Measurements from ENCODE around the gene SLC6A18. TPM values are rescaled to one million over a fixed set of nuclear protein-coding genes. Genes with fewer than 3 reads are reported as not detected.

The SLC6A18 gene
- total and polyA plus RNA-seq, 2 donors from 2014 or later: 1.5 TPM; not detected in 1

DNA sequence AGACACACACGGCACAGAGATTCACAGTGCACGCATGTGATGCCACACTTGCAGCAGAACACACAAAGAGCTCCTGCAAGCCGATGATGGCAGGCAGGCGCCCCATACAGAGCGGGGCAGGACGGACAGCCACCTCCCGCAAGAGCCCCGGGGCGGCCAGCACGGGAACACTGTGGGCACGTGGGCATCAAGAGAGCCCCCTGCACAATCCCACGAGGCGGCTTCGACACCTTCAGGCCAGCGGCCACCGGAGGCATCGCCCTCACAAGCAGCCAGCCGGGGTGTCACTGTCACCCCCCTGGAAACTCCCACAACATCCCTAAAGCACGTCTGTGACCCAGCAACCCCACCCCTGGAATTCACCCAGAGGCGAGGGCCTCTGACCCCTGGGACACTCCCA lies 51.7 kb downstream of the SLC6A18 start:
- peak in 1 of 5 donors; percentile 61 for DNase-seq
- no peaks in the 10 kb centered on the region for H3K4me1 ChIP-seq (ENCODE audit: control insufficient read depth in 2 of 3, insufficient read depth in 2 of 3, low read depth in 1 of 3, low read length in 3 of 3)
- intact Hi-C loops (cut with DNase I): no loop called here
- TF ChIP-seq, protein P1, sequence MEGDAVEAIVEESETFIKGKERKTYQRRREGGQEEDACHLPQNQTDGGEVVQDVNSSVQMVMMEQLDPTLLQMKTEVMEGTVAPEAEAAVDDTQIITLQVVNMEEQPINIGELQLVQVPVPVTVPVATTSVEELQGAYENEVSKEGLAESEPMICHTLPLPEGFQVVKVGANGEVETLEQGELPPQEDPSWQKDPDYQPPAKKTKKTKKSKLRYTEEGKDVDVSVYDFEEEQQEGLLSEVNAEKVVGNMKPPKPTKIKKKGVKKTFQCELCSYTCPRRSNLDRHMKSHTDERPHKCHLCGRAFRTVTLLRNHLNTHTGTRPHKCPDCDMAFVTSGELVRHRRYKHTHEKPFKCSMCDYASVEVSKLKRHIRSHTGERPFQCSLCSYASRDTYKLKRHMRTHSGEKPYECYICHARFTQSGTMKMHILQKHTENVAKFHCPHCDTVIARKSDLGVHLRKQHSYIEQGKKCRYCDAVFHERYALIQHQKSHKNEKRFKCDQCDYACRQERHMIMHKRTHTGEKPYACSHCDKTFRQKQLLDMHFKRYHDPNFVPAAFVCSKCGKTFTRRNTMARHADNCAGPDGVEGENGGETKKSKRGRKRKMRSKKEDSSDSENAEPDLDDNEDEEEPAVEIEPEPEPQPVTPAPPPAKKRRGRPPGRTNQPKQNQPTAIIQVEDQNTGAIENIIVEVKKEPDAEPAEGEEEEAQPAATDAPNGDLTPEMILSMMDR (IDR thresholded peaks at IDR 0.05; ENCODE audit: borderline replicate concordance, extremely low read depth, insufficient read depth): no peak
- no peaks in the 10 kb centered on the region for H3K27me3 ChIP-seq (ENCODE audit: control insufficient read depth, insufficient read depth, low read length)
- no peak overlapping the region for H3K9ac ChIP-seq (ENCODE audit: low read length in 3 of 3)
- H3K9me3 ChIP-seq (ENCODE audit: control insufficient read depth in 2 of 3, insufficient read depth in 1 of 3, low read length in 3 of 3): peaks cover 0 to 7% (median 0%) of the 10 kb centered on the region in 3 donors
- H3K4me3 ChIP-seq (ENCODE audit: low read length in 3 of 3): no peak overlapping the region
- H3K36me3 ChIP-seq (ENCODE audit: control insufficient read depth in 2 of 3, insufficient read depth in 3 of 3, low read length in 3 of 3): no peaks in the 10 kb centered on the region
- H3K27ac ChIP-seq (ENCODE audit: low read depth in 2 of 2, low read length in 2 of 2): no peak overlapping the region
- no peak for FAIRE-seq

DNA sequence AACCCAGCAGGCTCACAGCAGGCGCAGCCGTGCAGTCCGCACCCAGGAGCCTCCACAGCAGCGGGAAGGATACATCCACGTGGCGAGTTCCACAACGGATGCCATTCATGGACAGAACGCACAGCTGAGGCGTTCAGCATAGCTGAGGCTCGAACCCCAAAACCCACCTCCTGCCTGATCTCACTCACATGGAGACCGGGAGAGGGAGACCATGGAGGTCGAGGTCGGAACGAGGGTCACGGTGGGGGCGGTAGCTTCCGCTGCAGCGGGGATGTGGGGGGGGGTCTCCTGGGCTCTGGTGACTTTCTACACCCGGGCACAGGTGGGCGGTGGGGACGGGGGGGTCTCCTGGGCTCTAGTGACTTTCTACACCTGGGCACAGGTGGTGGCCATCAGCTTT lies 52.1 kb downstream of the SLC6A18 start:
- H3K9me3 ChIP-seq (ENCODE audit: control insufficient read depth in 2 of 3, insufficient read depth in 1 of 3, low read length in 3 of 3): peaks cover 0 to 7% (median 0%) of the 10 kb centered on the region in 3 donors
- H3K4me3 ChIP-seq (ENCODE audit: low read length in 3 of 3): no peak overlapping the region
- H3K36me3 ChIP-seq (ENCODE audit: control insufficient read depth in 2 of 3, insufficient read depth in 3 of 3, low read length in 3 of 3): no peaks in the 10 kb centered on the region
- H3K27ac ChIP-seq (ENCODE audit: low read depth in 2 of 2, low read length in 2 of 2): no peak overlapping the region
- DNase-seq (no peak), FAIRE-seq (no peak)
- no peaks in the 10 kb centered on the region for H3K27me3 ChIP-seq (ENCODE audit: control insufficient read depth, insufficient read depth, low read length)
- no peaks in the 10 kb centered on the region for H3K4me1 ChIP-seq (ENCODE audit: control insufficient read depth in 2 of 3, insufficient read depth in 2 of 3, low read depth in 1 of 3, low read length in 3 of 3)
- no peak overlapping the region for H3K9ac ChIP-seq (ENCODE audit: low read length in 3 of 3)
- TF ChIP-seq, protein P1 (IDR thresholded peaks at IDR 0.05; ENCODE audit: borderline replicate concordance, extremely low read depth, insufficient read depth): no peak
- intact Hi-C loops (cut with DNase I): no loop called here

DNA sequence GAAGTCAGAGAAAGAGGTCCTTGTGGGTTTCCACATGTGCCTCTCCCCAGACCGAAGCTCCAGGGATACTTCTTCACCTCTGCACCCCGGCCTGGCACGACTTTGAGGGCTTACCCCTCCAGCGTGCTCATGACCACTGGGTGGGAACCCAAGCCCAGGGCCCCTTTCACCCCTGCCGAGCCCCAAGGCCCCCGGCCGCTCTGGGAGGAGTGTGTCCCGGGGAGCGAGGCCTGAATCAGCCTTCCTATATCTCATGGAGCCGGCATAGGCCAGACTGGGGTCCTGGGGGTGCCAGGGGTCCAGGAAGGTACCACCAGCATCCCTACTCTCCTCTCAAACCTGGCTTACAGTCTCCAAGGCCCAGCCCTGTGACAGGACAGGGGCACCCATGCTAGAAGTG lies 52.6 kb downstream of the SLC6A18 start:
- Histone ChIP-seq H3K9me3 (ENCODE audit: control insufficient read depth in 2 of 3, insufficient read depth in 1 of 3, low read length in 3 of 3) (peaks cover 0 to 7% (median 0%) of the 10 kb centered on the region in 3 donors), H3K9ac (ENCODE audit: low read length in 3 of 3) (no peak overlapping the region), H3K36me3 (ENCODE audit: control insufficient read depth in 2 of 3, insufficient read depth in 3 of 3, low read length in 3 of 3) (no peaks in the 10 kb centered on the region), H3K4me1 (ENCODE audit: control insufficient read depth in 2 of 3, insufficient read depth in 2 of 3, low read depth in 1 of 3, low read length in 3 of 3) (no peaks in the 10 kb centered on the region), H3K4me3 (ENCODE audit: low read length in 3 of 3) (no peak overlapping the region), H3K27ac (ENCODE audit: low read depth in 2 of 2, low read length in 2 of 2) (no peak overlapping the region), H3K27me3 (ENCODE audit: control insufficient read depth, insufficient read depth, low read length) (no peaks in the 10 kb centered on the region)
- FAIRE-seq (no peak), DNase-seq (peak in 1 of 5 donors; percentile 62)
- TF ChIP-seq, protein P1 (IDR thresholded peaks at IDR 0.05; ENCODE audit: borderline replicate concordance, extremely low read depth, insufficient read depth): no peak
- intact Hi-C loops (cut with DNase I): no loop called here

DNA sequence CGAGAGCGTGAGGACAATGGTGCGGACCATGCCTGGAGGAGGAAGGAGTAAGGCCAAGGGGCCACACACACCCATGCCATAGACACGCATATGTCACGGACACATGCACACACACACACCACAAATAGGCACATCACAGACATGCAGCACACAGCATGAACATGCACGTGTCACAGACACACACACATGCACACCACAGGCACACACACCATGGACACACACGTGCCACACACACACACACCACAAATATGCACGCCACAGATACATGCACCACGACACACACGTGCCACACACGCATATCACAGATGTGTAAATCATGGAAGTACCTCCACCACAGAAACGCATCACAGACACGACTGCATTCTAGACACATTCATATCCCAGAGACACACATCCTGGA lies 53.0 kb downstream of the SLC6A18 start:
- DNase-seq: no peak
- Histone ChIP-seq H3K4me3 (ENCODE audit: low read length in 3 of 3) (no peak overlapping the region), H3K27me3 (ENCODE audit: control insufficient read depth, insufficient read depth, low read length) (no peaks in the 10 kb centered on the region), H3K9me3 (ENCODE audit: control insufficient read depth in 2 of 3, insufficient read depth in 1 of 3, low read length in 3 of 3) (peaks cover 0 to 7% (median 0%) of the 10 kb centered on the region in 3 donors), H3K4me1 (ENCODE audit: control insufficient read depth in 2 of 3, insufficient read depth in 2 of 3, low read depth in 1 of 3, low read length in 3 of 3) (no peaks in the 10 kb centered on the region), H3K9ac (ENCODE audit: low read length in 3 of 3) (no peak overlapping the region), H3K27ac (ENCODE audit: low read depth in 2 of 2, low read length in 2 of 2) (no peak overlapping the region), H3K36me3 (ENCODE audit: control insufficient read depth in 2 of 3, insufficient read depth in 3 of 3, low read length in 3 of 3) (no peaks in the 10 kb centered on the region)
- TF ChIP-seq, protein P1 (IDR thresholded peaks at IDR 0.05; ENCODE audit: borderline replicate concordance, extremely low read depth, insufficient read depth): no peak
- intact Hi-C loops (cut with DNase I): no loop called here
- FAIRE-seq: no peak

Measured in kidney (tissue), 14 donors.